22Rv1 (cell line): Measurements from ENCODE around the gene BLMH.

Source experiments
- H3K27ac ChIP-seq: fragments of 450-650 bp; 2 replicates; pipeline ENCODE4 v1.5.1; 2017
- CTCF ChIP-seq: fragments of 450-650 bp; IDR thresholded peaks from 2 replicates; pipeline ENCODE4 v1.5.1; 2017; ENCODE audit warnings: mild to moderate bottlenecking
- ZFX ChIP-seq: fragments of 450-650 bp; IDR thresholded peaks from 2 replicates; pipeline ENCODE4 v1.6.1; 2017; ENCODE audit warnings: antibody characterized with exemption, borderline replicate concordance

Gene BLMH

DNA sequence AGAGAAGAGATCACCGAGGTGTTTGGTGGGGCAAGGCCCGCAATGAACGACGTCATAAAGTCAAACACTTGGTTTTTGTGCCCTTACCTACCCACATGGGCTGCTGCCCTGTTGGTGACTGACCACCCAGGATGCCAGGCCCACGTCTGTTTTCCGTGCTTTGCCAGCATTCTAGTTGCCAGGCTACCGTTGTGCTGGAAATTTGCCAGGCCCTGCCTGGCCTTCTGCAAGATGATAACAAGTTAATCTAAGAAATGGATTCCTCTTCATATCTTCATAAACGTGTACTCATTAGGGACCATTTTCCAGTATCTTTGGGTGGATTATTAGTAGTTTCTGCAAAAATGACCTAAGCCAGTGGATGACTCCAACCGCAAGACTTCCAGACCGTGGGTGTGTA lies 91.6 kb downstream of the BLMH start:
- TF ChIP-seq ZFX, result no peak
- TF ChIP-seq CTCF, result no peak
- H3K27ac ChIP-seq, result no peak overlapping the region

DNA sequence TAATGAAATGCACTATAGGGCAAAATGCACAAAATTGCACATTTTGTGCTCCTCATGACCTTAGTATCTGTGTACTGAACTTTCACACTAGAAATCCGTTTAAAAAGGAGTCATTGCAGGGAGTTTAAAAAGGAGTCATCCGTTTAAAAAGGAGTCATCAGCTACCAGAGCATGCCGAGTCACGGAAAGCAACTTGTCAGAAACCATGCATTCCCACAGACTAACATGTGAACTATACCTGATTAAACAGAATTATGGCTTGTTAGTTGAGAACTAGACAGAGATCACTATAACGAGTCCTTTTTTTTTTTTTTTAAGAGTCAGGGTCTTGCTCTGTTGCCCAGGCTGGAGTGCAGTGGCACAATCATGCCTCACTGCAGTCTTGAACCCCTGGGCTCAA lies 92.1 kb downstream of the BLMH start:
- no peak overlapping the region for H3K27ac ChIP-seq
- TF ChIP-seq ZFX, result no peak
- TF ChIP-seq CTCF, result no peak
